HepG2 (cell line): ENCODE measurements around the gene WBP1. TPM values are rescaled to one million over a fixed set of nuclear protein-coding genes. Genes with fewer than 3 reads are reported as not detected.

Source experiments
- CC2D1A ChIP-seq: sonication (generic); formaldehyde crosslinking; IDR thresholded peaks from 2 replicates; pipeline ENCODE4 v1.8.1; 2023; ENCODE audit warnings: mild to moderate bottlenecking, missing genetic modification reagents
- EP300 ChIP-seq, 3 experiments: sonication (generic) in 1 of 3; formaldehyde crosslinking in 1 of 3; IDR thresholded peaks; 2 replicates each; pipeline versions ENCODE4 v1.5.1 to v1.6.1; 2011 to 2020; ENCODE audit warnings: low read depth in 2 of 3, low read length in 2 of 3, borderline replicate concordance in 1 of 3, improper control_type of control experiment in 1 of 3, mild to moderate bottlenecking in 1 of 3, missing genetic modification reagents in 1 of 3, moderate library complexity in 1 of 3
- FOXC1 ChIP-seq: sonication (generic); formaldehyde crosslinking; IDR thresholded peaks from 2 replicates; pipeline ENCODE4 v1.8.0; 2022; ENCODE audit warnings: mild to moderate bottlenecking, missing genetic modification reagents, borderline replicate concordance
- FOXJ3 ChIP-seq: sonication (generic); formaldehyde crosslinking; IDR thresholded peaks from 2 replicates; pipeline ENCODE4 v1.4.0; 2020; ENCODE audit warnings: missing genetic modification reagents, mild to moderate bottlenecking, borderline replicate concordance
- FOXK2 ChIP-seq: fragments of 450-650 bp; IDR thresholded peaks from 2 replicates; pipeline ENCODE4 v1.6.1; 2016
- FOXO4 ChIP-seq: sonication (generic); formaldehyde crosslinking; conservative IDR thresholded peaks from 2 replicates; pipeline ENCODE4 v1.8.1; 2023; ENCODE audit warnings: missing genetic modification reagents
- KDM5B ChIP-seq: sonication (generic); formaldehyde crosslinking; IDR thresholded peaks from 2 replicates; pipeline ENCODE4 v1.4.0; 2020; ENCODE audit warnings: missing genetic modification reagents, mild to moderate bottlenecking, borderline replicate concordance
- LCORL ChIP-seq, 2 experiments: fragments of 450-650 bp in 1 of 2; sonication (generic) in 1 of 2; formaldehyde crosslinking in 1 of 2; IDR thresholded peaks; 2 replicates each; pipeline versions ENCODE4 v1.5.0 to v1.6.1; 2017 to 2020; ENCODE audit warnings: antibody characterized with exemption in 1 of 2, missing genetic modification reagents in 1 of 2
- MTA1 ChIP-seq: sonication (generic); formaldehyde crosslinking; IDR thresholded peaks from 2 replicates; pipeline ENCODE4 v1.4.0; 2020; ENCODE audit warnings: missing genetic modification reagents, mild to moderate bottlenecking, borderline replicate concordance
- MYC ChIP-seq: sonication (generic); formaldehyde crosslinking; IDR thresholded peaks from 2 replicates; pipeline ENCODE4 v1.9.0; 2021; ENCODE audit warnings: missing genetic modification reagents, borderline replicate concordance
- NR2C2 ChIP-seq: sonication (generic); formaldehyde crosslinking; IDR thresholded peaks from 2 replicates; pipeline ENCODE4 v1.4.0; 2020; ENCODE audit warnings: missing genetic modification reagents, mild to moderate bottlenecking, moderate library complexity, borderline replicate concordance
- PHF8 ChIP-seq: sonication (generic); formaldehyde crosslinking; IDR thresholded peaks from 2 replicates; pipeline ENCODE4 v1.5.0; 2020; ENCODE audit warnings: missing genetic modification reagents
- TGIF2 ChIP-seq: IDR thresholded peaks from 2 replicates; pipeline ENCODE4 v1.6.1; 2016; ENCODE audit warnings: control low read depth, missing compliant biosample characterization
- ZBTB7B ChIP-seq: sonication (generic); formaldehyde crosslinking; IDR thresholded peaks from 2 replicates; pipeline ENCODE4 v1.4.0; 2020; ENCODE audit warnings: missing genetic modification reagents
- ZC3H13 ChIP-seq: sonication (generic); formaldehyde crosslinking; IDR thresholded peaks from 2 replicates; pipeline ENCODE4 v1.8.1; 2023; ENCODE audit warnings: mild to moderate bottlenecking, missing genetic modification reagents, moderate library complexity
- ZHX1 ChIP-seq: sonication (generic); formaldehyde crosslinking; IDR thresholded peaks from 2 replicates; pipeline ENCODE4 v1.8.1; 2022; ENCODE audit warnings: low read depth, mild to moderate bottlenecking, missing genetic modification reagents
- ZNF296 ChIP-seq: sonication (generic); formaldehyde crosslinking; conservative IDR thresholded peaks from 2 replicates; pipeline ENCODE4 v1.5.0; 2020; ENCODE audit warnings: mild to moderate bottlenecking, missing genetic modification reagents
- ZNF563 ChIP-seq: sonication (generic); formaldehyde crosslinking; IDR thresholded peaks from 2 replicates; pipeline ENCODE4 v1.8.0; 2022; ENCODE audit warnings: mild to moderate bottlenecking, moderate library complexity, missing genetic modification reagents
- ZNF670 ChIP-seq: sonication (generic); formaldehyde crosslinking; IDR thresholded peaks from 2 replicates; pipeline ENCODE4 v1.8.0; 2022; ENCODE audit warnings: mild to moderate bottlenecking, missing genetic modification reagents, borderline replicate concordance
- ZNF703 ChIP-seq: sonication (generic); formaldehyde crosslinking; IDR thresholded peaks from 2 replicates; pipeline ENCODE4 v1.5.1; 2020; ENCODE audit warnings: missing genetic modification reagents, mild to moderate bottlenecking, moderate library complexity, borderline replicate concordance
- ZNF792 ChIP-seq: IDR thresholded peaks from 2 replicates; pipeline ENCODE4 v1.6.1; 2016
- polyA plus RNA-seq, 8 experiments: library from polyadenylated mRNA; depleted of rRNA in 3 of 8; stranded (reverse) in 7 of 8; unstranded in 1 of 8; fragments of >200 nt; fragmentation: Illumina TruSeq in 4 of 8; extraction: Trizol in 4 of 8; gene quantifications; 2 replicates each; pipeline versions ENCODE4 v1.2.1 to v1.2.3, GENCODE V29; 2011 to 2016; ENCODE audit warnings: low read depth in 4 of 8, missing spikeins in 1 of 8, mixed read lengths in 1 of 8; ENCODE audit not compliant: insufficient read depth in 1 of 8
- total RNA-seq, 5 experiments: library from RNA; depleted of rRNA; stranded (reverse); fragments of >200 nt; fragmentation: Illumina TruSeq; extraction: Trizol; gene quantifications; 2 replicates each; pipeline ENCODE4 v1.2.3, GENCODE V29; 2016; ENCODE audit warnings: low read depth in 1 of 5

WBP1 gene
- total and polyA plus RNA-seq, 2 of the 13 experiments (the other 11 are each of a cell fraction or from before 2014, with no cell fraction given), result 38.8 to 85.7 TPM

DNA sequence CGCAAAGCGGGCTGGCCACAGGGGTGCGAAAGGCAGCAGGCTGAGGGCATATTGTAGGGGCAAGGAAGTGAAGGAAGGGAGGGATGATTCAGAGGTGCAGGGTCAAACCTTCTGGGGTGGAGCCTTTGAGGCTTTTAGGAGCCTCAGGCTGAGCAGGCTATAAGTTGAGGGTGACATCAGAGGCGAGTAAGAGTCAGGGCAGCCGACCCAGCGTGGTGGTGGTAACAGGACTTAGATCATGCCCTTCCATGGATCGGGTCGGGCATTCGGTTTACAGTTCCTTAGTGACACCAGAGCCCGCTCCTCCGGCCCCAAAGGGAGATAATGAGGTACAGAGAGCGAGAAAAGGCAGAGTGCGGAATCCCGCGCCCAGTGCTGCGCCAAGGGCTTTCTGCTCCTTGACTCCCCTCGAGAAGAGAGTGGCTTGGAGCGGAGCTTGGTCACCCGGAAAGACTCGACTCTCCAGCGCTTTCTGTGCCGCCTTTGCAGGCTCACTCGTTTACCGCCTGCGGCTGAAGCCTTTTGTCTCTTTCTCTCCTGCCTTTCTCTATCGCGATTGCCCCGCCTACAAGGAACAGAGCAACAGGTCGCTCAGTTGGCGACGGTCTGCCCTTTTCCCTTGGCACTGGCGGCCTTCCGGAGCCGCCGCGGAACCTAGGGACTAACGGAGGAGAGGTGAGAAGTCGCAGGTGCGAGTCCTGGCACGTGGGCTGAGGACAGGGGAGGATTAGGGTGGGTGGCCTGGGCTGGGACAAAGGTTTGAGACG, 40.4 kb downstream of the WBP1 start (continued):
- TF ChIP-seq ZBTB7B (CRISPR knock-in tag) (no peak), FOXK2 (no peak), ZC3H13 (CRISPR knock-in tag) (0 out of 2 replicates have a peak, but pooled peaks have one; percentile 13), LCORL (IDR thresholded peaks at IDR 0.05) (no peak), LCORL (CRISPR knock-in tag; IDR thresholded peaks at IDR 0.05) (0 out of 2 replicates have a peak, but pooled peaks have one; percentile 36), MYC (0 out of 2 replicates have a peak, but pooled peaks have one; percentile 8), EP300 (IDR thresholded peaks at IDR 0.05; ENCODE audit: low read depth in 2 of 2, low read length in 2 of 2) (no peak), EP300 (CRISPR knock-in tag; IDR thresholded peaks at IDR 0.05; ENCODE audit: borderline replicate concordance) (no peak), ZNF792 (no peak), ZNF703 (CRISPR knock-in tag) (0 out of 2 replicates have a peak, but pooled peaks have one; percentile 1), FOXC1 (peak; percentile 50; the same call in 1 of the 2 replicates), ZNF670 (CRISPR knock-in tag) (no peak), KDM5B (CRISPR knock-in tag) (no peak), PHF8 (peak; percentile 48), ZNF563 (CRISPR knock-in tag) (no peak), FOXJ3 (no peak), NR2C2 (0 out of 2 replicates have a peak, but pooled peaks have one; percentile 4), MTA1 (CRISPR knock-in tag) (0 out of 2 replicates have a peak, but pooled peaks have one; percentile 2), CC2D1A (CRISPR knock-in tag) (no peak), ZNF296 (CRISPR knock-in tag) (no peak), ZHX1 (CRISPR knock-in tag) (0 out of 2 replicates have a peak, but pooled peaks have one; percentile 70), FOXO4 (CRISPR knock-in tag) (0 out of 2 replicates have a peak, but pooled peaks have one; percentile 85), TGIF2 (CRISPR knock-in tag) (peak; percentile 58; the same call in 1 of the 2 replicates)
